Gastroesophageal sphincter (tissue), 4 donors: ENCODE data around the gene LGALSL. TPM values are rescaled to one million over a fixed set of nuclear protein-coding genes. Genes with fewer than 3 reads are reported as not detected.

Experiments
- ATAC-seq: fragments of 150-250 bp; one replicate; pipeline ENCODE4 v1.9.1; 2016; ENCODE audit warnings: mild to moderate bottlenecking, moderate library complexity
- H3K27ac ChIP-seq, 4 donors: fragments of 200-600 bp; sonication (generic) in 3 of 4; 1 replicate in 3 of 4; 2 replicates in 1 of 4; pipeline ENCODE4 v1.5.1; 2016 to 2019
- H3K27me3 ChIP-seq: fragments of 200-600 bp; sonication (generic); one replicate; pipeline ENCODE4 v1.5.1; 2019
- H3K36me3 ChIP-seq, 2 donors: fragments of 200-600 bp; sonication (generic); one replicate each; pipeline ENCODE4 v1.5.1; 2019; ENCODE audit warnings: control low read depth in 1 of 2
- H3K4me1 ChIP-seq, 3 donors: fragments of 200-600 bp; sonication (generic); 1 replicate in 2 of 3; 2 replicates in 1 of 3; pipeline ENCODE4 v1.5.1; 2016 to 2019; ENCODE audit warnings: control low read depth in 2 of 3
- H3K4me3 ChIP-seq, 2 donors: fragments of 200-600 bp; sonication (generic); one replicate each; pipeline ENCODE4 v1.5.1; 2019; ENCODE audit warnings: mild to moderate bottlenecking in 1 of 2, moderate library complexity in 1 of 2
- H3K9me3 ChIP-seq, 3 donors: fragments of 200-600 bp; sonication (generic); one replicate each; pipeline ENCODE4 v1.5.1; 2017 to 2019; ENCODE audit warnings: control low read depth in 2 of 3
- EP300 ChIP-seq: sonication (generic); formaldehyde crosslinking; IDR thresholded peaks from one replicate; pipeline ENCODE4 v1.6.1; 2017; ENCODE audit warnings: antibody characterized with exemption, mild to moderate bottlenecking
- POLR2A ChIP-seq, 2 donors: fragments of 450-650 bp; IDR thresholded peaks; one replicate each; pipeline ENCODE4 v1.6.1; 2017; ENCODE audit warnings: antibody characterized with exemption in 2 of 2, mild to moderate bottlenecking in 2 of 2, moderate library complexity in 1 of 2
- POLR2AphosphoS5 ChIP-seq: sonication (generic); formaldehyde crosslinking; IDR thresholded peaks from one replicate; pipeline ENCODE4 v1.6.1; 2017; ENCODE audit warnings: antibody characterized with exemption
- WGBS, 2 donors: methylation state at CpG; one replicate each; pipeline ENCODE4 v1.1.5; 2018; ENCODE audit warnings: low coverage in 1 of 2; 5-methylcytosine and 5-hydroxymethylcytosine counted together
- total RNA-seq, 4 donors: library from RNA; depleted of rRNA; stranded (reverse); fragments of >200 nt; gene quantifications; one replicate each; pipeline ENCODE4 v1.1.0, GENCODE V29; 2016
- TF ChIP-seq, protein P1 (sequence below), 4 experiments: fragments of 200-600 bp in 2 of 4; fragments of 450-650 bp in 2 of 4; sonication (generic) in 1 of 4; IDR thresholded peaks; one replicate each; pipeline ENCODE4 v1.5.1; 2017 to 2019; ENCODE audit warnings: antibody characterized with exemption in 4 of 4, mild to moderate bottlenecking in 2 of 4, moderate library complexity in 2 of 4

The LGALSL gene
- 10 to 100 TPM in 3 of 4 donors, 1 to 10 TPM in 1; 8.3 to 18.1 (median 12.8) TPM for total RNA-seq

GRCh38 chr2:64453770-64454385, at the start of gene LGALSL:
LGALSL (plus strand) TSS chr2:64454162; CDS start chr2:64454546, 384 bp downstream.
- TF ChIP-seq EP300 (no peak), POLR2A (IDR thresholded peaks at IDR 0.05) (peak; percentile 71 to 75), POLR2AphosphoS5 (peak; percentile 46)
- TF ChIP-seq, protein P1, sequence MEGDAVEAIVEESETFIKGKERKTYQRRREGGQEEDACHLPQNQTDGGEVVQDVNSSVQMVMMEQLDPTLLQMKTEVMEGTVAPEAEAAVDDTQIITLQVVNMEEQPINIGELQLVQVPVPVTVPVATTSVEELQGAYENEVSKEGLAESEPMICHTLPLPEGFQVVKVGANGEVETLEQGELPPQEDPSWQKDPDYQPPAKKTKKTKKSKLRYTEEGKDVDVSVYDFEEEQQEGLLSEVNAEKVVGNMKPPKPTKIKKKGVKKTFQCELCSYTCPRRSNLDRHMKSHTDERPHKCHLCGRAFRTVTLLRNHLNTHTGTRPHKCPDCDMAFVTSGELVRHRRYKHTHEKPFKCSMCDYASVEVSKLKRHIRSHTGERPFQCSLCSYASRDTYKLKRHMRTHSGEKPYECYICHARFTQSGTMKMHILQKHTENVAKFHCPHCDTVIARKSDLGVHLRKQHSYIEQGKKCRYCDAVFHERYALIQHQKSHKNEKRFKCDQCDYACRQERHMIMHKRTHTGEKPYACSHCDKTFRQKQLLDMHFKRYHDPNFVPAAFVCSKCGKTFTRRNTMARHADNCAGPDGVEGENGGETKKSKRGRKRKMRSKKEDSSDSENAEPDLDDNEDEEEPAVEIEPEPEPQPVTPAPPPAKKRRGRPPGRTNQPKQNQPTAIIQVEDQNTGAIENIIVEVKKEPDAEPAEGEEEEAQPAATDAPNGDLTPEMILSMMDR (IDR thresholded peaks at IDR 0.05): no peak
- Histone ChIP-seq H3K27ac (peak within 1 kb of the TSS; percentile 95 to 99 (median 97)), H3K4me3 (peak within 1 kb of the TSS; percentile 73 to 90), H3K36me3 (peaks cover 0 to 26% of the 10 kb centered on the region in 2 donors), H3K27me3 (no peaks in the 10 kb centered on the region), H3K4me1 (peaks cover 3 to 26% (median 4%) of the 10 kb centered on the region in 3 donors), H3K9me3 (no peaks in the 10 kb centered on the region)
- ATAC-seq: peak; percentile 89
- WGBS, 2 donors: 0% methylated on average over 1 of the region's 52 CpGs

DNA sequence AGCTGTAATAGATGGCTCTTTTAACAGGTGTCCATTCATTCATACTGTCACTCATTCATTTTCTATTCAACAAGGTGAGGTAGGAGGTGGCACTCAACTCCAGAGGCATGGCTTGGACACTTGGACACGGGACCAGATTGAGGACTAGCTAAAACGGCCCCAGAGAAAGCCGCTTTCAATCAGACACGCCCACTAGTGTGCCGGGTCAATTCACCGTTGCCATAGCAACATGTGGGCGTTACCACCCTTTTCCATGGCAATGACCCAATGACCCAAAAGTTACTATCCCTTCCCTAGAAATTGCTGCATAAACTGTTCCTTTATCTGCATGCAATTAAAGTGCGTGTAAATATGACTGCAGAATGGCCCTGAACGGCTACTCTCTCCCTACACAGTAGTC, 49.2 kb upstream of the LGALSL start:
- peak; percentile 9 for ATAC-seq
- Histone ChIP-seq H3K9me3 (no peaks in the 10 kb centered on the region), H3K27me3 (no peaks in the 10 kb centered on the region), H3K36me3 (no peaks in the 10 kb centered on the region), H3K4me1 (peaks cover 0 to 41% (median 25%) of the 10 kb centered on the region in 3 donors), H3K4me3 (no peak overlapping the region), H3K27ac (peak overlapping the region; percentile 16 to 84 (median 75))
- 26 to 46% methylated on average over 7 to 9 of the region's 9 CpGs for WGBS, 2 donors
- TF ChIP-seq EP300 (no peak), POLR2AphosphoS5 (no peak)

GRCh38 chr2:64405581-64406406, 48.2 kb upstream of the LGALSL start:
- Histone ChIP-seq H3K27ac (peak overlapping the region in 3 of 4 donors; percentile 48 to 75 (median 75)), H3K4me1 (peaks cover 0 to 41% (median 25%) of the 10 kb centered on the region in 3 donors), H3K27me3 (no peaks in the 10 kb centered on the region), H3K9me3 (no peaks in the 10 kb centered on the region), H3K4me3 (no peak overlapping the region), H3K36me3 (no peaks in the 10 kb centered on the region)
- ATAC-seq: no peak
- TF ChIP-seq, protein P1 (IDR thresholded peaks at IDR 0.05): no peak
- TF ChIP-seq POLR2AphosphoS5 (no peak), POLR2A (IDR thresholded peaks at IDR 0.05) (no peak), EP300 (no peak)
- 59% methylated on average over 5 to 6 of the region's 11 CpGs for WGBS, 2 donors

DNA sequence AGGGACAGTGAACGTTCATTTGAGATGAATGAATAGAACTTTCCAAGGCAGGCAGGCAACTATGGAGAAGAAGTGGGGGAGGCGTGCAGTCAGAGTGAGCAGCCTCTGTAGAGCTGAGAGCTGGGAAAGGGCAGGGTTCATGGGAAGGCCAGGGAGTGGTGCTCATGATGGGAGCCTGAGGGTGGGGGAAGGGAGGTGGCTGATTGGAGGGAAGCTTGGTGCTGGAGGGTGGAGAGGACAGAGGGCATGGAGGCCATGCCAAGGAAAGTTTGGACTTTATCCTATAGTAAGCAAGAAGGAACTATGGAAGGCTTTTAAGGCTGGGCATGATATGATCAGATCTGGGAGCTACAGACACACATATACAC, 47.6 kb upstream of the LGALSL start:
- ATAC-seq: no peak
- TF ChIP-seq POLR2A (IDR thresholded peaks at IDR 0.05) (no peak), EP300 (no peak), POLR2AphosphoS5 (no peak)
- TF ChIP-seq, protein P1 (IDR thresholded peaks at IDR 0.05): no peak
- Histone ChIP-seq H3K27me3 (no peaks in the 10 kb centered on the region), H3K27ac (peak overlapping the region in 3 of 4 donors; percentile 48 to 75 (median 75)), H3K4me1 (peaks cover 0 to 41% (median 25%) of the 10 kb centered on the region in 3 donors), H3K9me3 (no peaks in the 10 kb centered on the region), H3K4me3 (no peak overlapping the region), H3K36me3 (no peaks in the 10 kb centered on the region)
- WGBS, 2 donors: 70 to 100% methylated on average over 2 of the region's 2 CpGs

DNA sequence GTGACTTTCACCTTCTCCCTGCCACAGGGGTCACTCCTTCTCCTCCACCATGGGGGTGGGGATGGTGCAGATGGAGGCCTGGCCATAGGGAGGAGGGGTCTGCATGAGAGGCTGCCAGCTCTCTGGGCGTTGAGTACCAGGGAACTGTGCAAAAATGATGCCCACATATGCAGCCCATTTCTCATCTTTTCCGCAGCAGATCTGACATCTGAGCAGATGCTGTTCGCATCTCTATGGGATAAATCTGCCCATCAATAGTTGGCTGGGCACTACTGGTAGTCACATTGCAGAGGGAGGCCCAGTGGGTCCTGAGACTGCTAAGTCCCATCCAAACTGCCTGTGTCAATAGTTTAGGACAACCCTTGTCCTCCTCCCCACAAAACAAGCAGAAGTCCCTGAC, 45.9 kb upstream of the LGALSL start:
- no peaks in the 10 kb centered on the region for H3K36me3 ChIP-seq
- peaks cover 0 to 35% (median 25%) of the 10 kb centered on the region in 3 donors for H3K4me1 ChIP-seq
- no peaks in the 10 kb centered on the region for H3K9me3 ChIP-seq
- WGBS, 2 donors: 68 to 93% methylated on average over 2 to 3 of the region's 3 CpGs
- H3K4me3 ChIP-seq: no peak overlapping the region
- TF ChIP-seq, protein P1 (IDR thresholded peaks at IDR 0.05): no peak
- TF ChIP-seq POLR2AphosphoS5 (no peak), EP300 (no peak), POLR2A (IDR thresholded peaks at IDR 0.05) (no peak)
- no peaks in the 10 kb centered on the region for H3K27me3 ChIP-seq
- no peak overlapping the region for H3K27ac ChIP-seq
- no peak for ATAC-seq
